Occipital lobe (tissue), 2 donors: Measurements from ENCODE around the gene TCP11L1. TPM values are rescaled to one million over a fixed set of nuclear protein-coding genes. Genes with fewer than 3 reads are reported as not detected.
"Not testable (repeated sequence)": the region's sequence is repeated elsewhere in the genome, so short reads cannot be mapped to it uniquely, and the experiment has no call there.

Experiments used
- DNase-seq: peaks from one replicate; lab custom pipeline; 2025; lab: John Stamatoyannopoulos, UW
- total RNA-seq: library from RNA; depleted of rRNA; stranded (reverse); fragments of >200 nt; gene quantifications from one replicate; pipeline ENCODE4 v1.2.3, GENCODE V29; 2014

The TCP11L1 gene
- total RNA-seq, 1 donor from 2014 or later = 39.8 TPM

GRCh38 chr11:33029218-33029617 is 10.2 kb upstream of the TCP11L1 start:
- not testable (repeated sequence) for DNase-seq

GRCh38 chr11:33033493-33033892 is 5.9 kb upstream of the TCP11L1 start:
- DNase-seq = no peak

GRCh38 chr11:33035011-33035410 is 4.4 kb upstream of the TCP11L1 start:
- no peak for DNase-seq

GRCh38 chr11:33040033-33040861 is 875 bp downstream of the TCP11L1 start:
- no peak for DNase-seq

- DNase-seq = no peak
Observed at GRCh38 chr11:33040862-33041453, 1.6 kb downstream of the TCP11L1 start.

- DNase-seq = no peak
Observed at GRCh38 chr11:33043221-33043830, 4.0 kb downstream of the TCP11L1 start.

GRCh38 chr11:33044285-33044756 is 4.9 kb downstream of the TCP11L1 start:
- no peak for DNase-seq

- no peak for DNase-seq
Observed at GRCh38 chr11:33045551-33046255, 6.3 kb downstream of the TCP11L1 start.

GRCh38 chr11:33048701-33049100 is 9.3 kb downstream of the TCP11L1 start:
- not testable (repeated sequence) for DNase-seq

- not testable (repeated sequence) for DNase-seq
Observed at GRCh38 chr11:33049565-33050408, 10.4 kb downstream of the TCP11L1 start.

GRCh38 chr11:33052231-33052630 is 12.9 kb downstream of the TCP11L1 start:
- DNase-seq = no peak

- DNase-seq = no peak
Observed at GRCh38 chr11:33055375-33055774, 16.0 kb downstream of the TCP11L1 start.

GRCh38 chr11:33057284-33057683 is 17.9 kb downstream of the TCP11L1 start:
- DNase-seq = no peak

- DNase-seq = no peak
Observed at GRCh38 chr11:33059331-33060007, 20.1 kb downstream of the TCP11L1 start.

- no peak for DNase-seq
Observed at GRCh38 chr11:33060271-33060670, 20.9 kb downstream of the TCP11L1 start.

- no peak for DNase-seq
Observed at GRCh38 chr11:33062137-33062536, 22.8 kb downstream of the TCP11L1 start.

GRCh38 chr11:33063326-33063881 is 24.0 kb downstream of the TCP11L1 start:
- DNase-seq = no peak

- no peak for DNase-seq
Observed at GRCh38 chr11:33064033-33064825, 24.9 kb downstream of the TCP11L1 start.

GRCh38 chr11:33064866-33065265 is 25.5 kb downstream of the TCP11L1 start:
- DNase-seq = no peak
